Measurements from ENCODE around the gene MLX.

MLX gene

GRCh38 chr17:42563143-42563509, 3.8 kb upstream of the MLX start:
- Histone ChIP-seq H3K79me2 (ENCODE audit: control insufficient read depth, low read length) (peaks cover 49% of the 10 kb centered on the region), H3K36me3 (ENCODE audit: control insufficient read depth, low read length) (peaks cover 51% of the 10 kb centered on the region), H3K4me3 (ENCODE audit: low read length) (peak overlapping the region; percentile 88), H3F3A (ENCODE audit: control insufficient read depth, insufficient read depth) (peaks cover 4% of the 10 kb centered on the region; the same call in 1 of the 2 replicates), H3K4me1 (ENCODE audit: control insufficient read depth, low read length) (peaks cover 33% of the 10 kb centered on the region), H3K4me2 (ENCODE audit: low read length) (peak overlapping the region; percentile 73), H4K20me1 (ENCODE audit: control insufficient read depth, insufficient read depth, low read depth, low read length) (no peaks in the 10 kb centered on the region), H3K9me3 (ENCODE audit: control insufficient read depth, insufficient read depth, low read length) (no peaks in the 10 kb centered on the region), H3K27ac (ENCODE audit: low read depth, low read length) (peak overlapping the region; percentile 58), H3K27me3 (ENCODE audit: control insufficient read depth, low read length) (no peaks in the 10 kb centered on the region), H3K9me2 (replicated peaks; ENCODE audit: control insufficient read depth, low read length) (no peaks in the 10 kb centered on the region)
- TF ChIP-seq EZH2phosphoT487 (IDR thresholded peaks at IDR 0.05; ENCODE audit: borderline replicate concordance, low read length), result no peak
- TF ChIP-seq, protein P1, sequence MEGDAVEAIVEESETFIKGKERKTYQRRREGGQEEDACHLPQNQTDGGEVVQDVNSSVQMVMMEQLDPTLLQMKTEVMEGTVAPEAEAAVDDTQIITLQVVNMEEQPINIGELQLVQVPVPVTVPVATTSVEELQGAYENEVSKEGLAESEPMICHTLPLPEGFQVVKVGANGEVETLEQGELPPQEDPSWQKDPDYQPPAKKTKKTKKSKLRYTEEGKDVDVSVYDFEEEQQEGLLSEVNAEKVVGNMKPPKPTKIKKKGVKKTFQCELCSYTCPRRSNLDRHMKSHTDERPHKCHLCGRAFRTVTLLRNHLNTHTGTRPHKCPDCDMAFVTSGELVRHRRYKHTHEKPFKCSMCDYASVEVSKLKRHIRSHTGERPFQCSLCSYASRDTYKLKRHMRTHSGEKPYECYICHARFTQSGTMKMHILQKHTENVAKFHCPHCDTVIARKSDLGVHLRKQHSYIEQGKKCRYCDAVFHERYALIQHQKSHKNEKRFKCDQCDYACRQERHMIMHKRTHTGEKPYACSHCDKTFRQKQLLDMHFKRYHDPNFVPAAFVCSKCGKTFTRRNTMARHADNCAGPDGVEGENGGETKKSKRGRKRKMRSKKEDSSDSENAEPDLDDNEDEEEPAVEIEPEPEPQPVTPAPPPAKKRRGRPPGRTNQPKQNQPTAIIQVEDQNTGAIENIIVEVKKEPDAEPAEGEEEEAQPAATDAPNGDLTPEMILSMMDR (IDR thresholded peaks at IDR 0.05; ENCODE audit: low read depth, low read length, poor library complexity, severe bottlenecking), result peak; percentile 23

DNA sequence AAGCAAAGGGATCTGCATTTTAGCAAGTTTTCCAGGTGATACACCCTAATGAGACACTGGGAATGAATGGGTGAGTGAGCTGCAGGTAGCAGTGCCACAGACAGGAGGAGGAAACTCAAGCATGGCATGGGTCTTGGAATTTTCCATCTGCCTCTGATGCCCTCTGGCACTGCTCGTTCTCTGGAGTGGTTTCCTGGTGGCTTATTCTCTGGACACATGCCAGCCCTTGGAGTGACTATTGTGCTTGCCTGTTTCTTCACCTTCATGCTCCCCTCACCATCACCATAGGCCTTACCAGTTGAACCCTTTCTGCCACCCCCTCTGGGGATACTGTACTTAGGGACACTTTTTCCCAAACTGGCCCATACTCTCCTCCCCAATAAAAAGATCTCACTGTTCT, 3.4 kb upstream of the MLX start:
- peaks cover 33% of the 10 kb centered on the region for H3K4me1 ChIP-seq (ENCODE audit: control insufficient read depth, low read length)
- H3K9me3 ChIP-seq (ENCODE audit: control insufficient read depth, insufficient read depth, low read length), result no peaks in the 10 kb centered on the region
- H4K20me1 ChIP-seq (ENCODE audit: control insufficient read depth, insufficient read depth, low read depth, low read length), result no peaks in the 10 kb centered on the region
- peak overlapping the region; percentile 88 for H3K4me3 ChIP-seq (ENCODE audit: low read length)
- no peaks in the 10 kb centered on the region for H3K9me2 ChIP-seq (replicated peaks; ENCODE audit: control insufficient read depth, low read length)
- TF ChIP-seq, protein P1 (IDR thresholded peaks at IDR 0.05; ENCODE audit: low read depth, low read length, poor library complexity, severe bottlenecking), result no peak
- no peak for TF ChIP-seq EZH2phosphoT487 (IDR thresholded peaks at IDR 0.05; ENCODE audit: borderline replicate concordance, low read length)
- H3K27me3 ChIP-seq (ENCODE audit: control insufficient read depth, low read length), result no peaks in the 10 kb centered on the region
- peaks cover 52% of the 10 kb centered on the region for H3K79me2 ChIP-seq (ENCODE audit: control insufficient read depth, low read length)
- peak overlapping the region; percentile 73 for H3K4me2 ChIP-seq (ENCODE audit: low read length)
- H3F3A ChIP-seq (ENCODE audit: control insufficient read depth, insufficient read depth), result peaks cover 4% of the 10 kb centered on the region; the same call in 1 of the 2 replicates
- peaks cover 54% of the 10 kb centered on the region for H3K36me3 ChIP-seq (ENCODE audit: control insufficient read depth, low read length)
- H3K27ac ChIP-seq (ENCODE audit: low read depth, low read length), result peak overlapping the region; percentile 58; the same call in 1 of the 2 replicates

DNA sequence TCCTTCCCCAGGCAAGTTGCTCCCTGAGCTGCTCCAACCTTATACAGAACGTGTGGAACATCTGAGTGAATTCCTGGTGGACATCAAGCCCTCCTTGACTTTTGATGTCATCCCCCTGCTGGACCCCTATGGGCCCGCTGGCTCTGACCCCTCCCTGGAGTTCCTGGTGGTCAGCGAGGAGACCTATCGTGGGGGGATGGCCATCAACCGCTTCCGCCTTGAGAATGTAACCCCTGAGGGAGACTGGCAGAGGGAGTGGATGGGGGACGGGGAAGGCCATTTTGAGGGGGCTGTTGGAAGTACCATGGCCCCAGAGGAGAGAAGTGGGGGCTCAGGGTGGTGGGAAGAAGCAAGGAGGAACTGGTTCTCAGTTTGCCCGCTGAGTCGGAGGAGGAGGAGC, 3.0 kb upstream of the MLX start:
- Histone ChIP-seq H3K9me3 (ENCODE audit: control insufficient read depth, insufficient read depth, low read length) (no peaks in the 10 kb centered on the region), H3K4me2 (ENCODE audit: low read length) (peak overlapping the region; percentile 73), H4K20me1 (ENCODE audit: control insufficient read depth, insufficient read depth, low read depth, low read length) (no peaks in the 10 kb centered on the region), H3K27ac (ENCODE audit: low read depth, low read length) (no peak overlapping the region), H3K27me3 (ENCODE audit: control insufficient read depth, low read length) (no peaks in the 10 kb centered on the region), H3K36me3 (ENCODE audit: control insufficient read depth, low read length) (peaks cover 58% of the 10 kb centered on the region), H3K4me1 (ENCODE audit: control insufficient read depth, low read length) (peaks cover 33% of the 10 kb centered on the region), H3F3A (ENCODE audit: control insufficient read depth, insufficient read depth) (peaks cover 4% of the 10 kb centered on the region; the same call in 1 of the 2 replicates), H3K4me3 (ENCODE audit: low read length) (peak overlapping the region; percentile 88), H3K9me2 (replicated peaks; ENCODE audit: control insufficient read depth, low read length) (no peaks in the 10 kb centered on the region), H3K79me2 (ENCODE audit: control insufficient read depth, low read length) (peaks cover 56% of the 10 kb centered on the region)
- no peak for TF ChIP-seq EZH2phosphoT487 (IDR thresholded peaks at IDR 0.05; ENCODE audit: borderline replicate concordance, low read length)
- TF ChIP-seq, protein P1 (IDR thresholded peaks at IDR 0.05; ENCODE audit: low read depth, low read length, poor library complexity, severe bottlenecking), result no peak

Data from DOHH2 (cell line).